Stimulated activated CD4-positive, alpha-beta T cell treated with anti-CD3 and anti-CD28 coated beads, Interleukin-2, amount 100 ng/mL, for 4 hours (primary cell): ENCODE measurements around the gene NR1H3.
"Not testable (repeated sequence)": the region's sequence is repeated elsewhere in the genome, so short reads cannot be mapped to it uniquely, and the experiment has no call there.

Source experiments
- DNase-seq: peaks from one replicate; pipeline ENCODE4 v3.0.0-alpha.2; 2020; ENCODE audit warnings: low read depth

The NR1H3 gene

DNA sequence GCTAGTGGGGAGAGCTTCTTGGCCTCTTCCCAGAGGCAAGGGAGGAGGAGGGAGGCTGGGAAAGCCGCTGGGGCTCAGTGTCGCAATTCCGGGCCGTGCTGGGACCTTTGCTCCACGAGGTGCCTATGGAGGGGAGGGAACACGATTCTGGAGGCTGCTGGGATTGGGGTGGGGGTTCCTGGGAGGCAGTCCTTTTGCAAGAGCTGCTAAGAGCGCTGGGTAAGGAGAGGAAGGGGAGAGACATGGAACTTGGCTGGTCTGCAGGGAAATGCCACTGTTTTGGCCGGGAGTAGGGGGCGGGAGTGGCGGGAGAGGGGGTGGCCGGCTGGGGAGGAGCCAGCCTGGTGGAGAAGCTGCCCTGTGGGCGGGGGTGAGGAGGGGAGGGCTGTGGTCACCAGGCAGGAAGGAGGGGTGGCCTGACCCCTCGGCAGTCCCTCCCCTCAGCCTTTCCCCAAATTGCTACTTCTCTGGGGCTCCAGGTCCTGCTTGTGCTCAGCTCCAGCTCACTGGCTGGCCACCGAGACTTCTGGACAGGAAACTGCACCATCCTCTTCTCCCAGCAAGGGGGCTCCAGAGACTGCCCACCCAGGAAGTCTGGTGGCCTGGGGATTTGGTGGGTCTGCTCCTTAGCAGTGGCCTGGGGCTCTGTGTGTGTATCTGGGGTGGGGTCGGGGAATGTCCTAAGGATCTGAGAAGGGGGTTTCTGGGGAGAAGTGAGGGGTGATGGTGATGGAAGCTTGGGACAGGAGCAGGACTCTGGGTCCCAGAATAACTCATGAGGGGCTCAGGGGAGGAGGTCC, at the start of gene NR1H3:
NR1H3 (plus strand) TSS at position 480 of the 800 bp plus-strand sequence. CDS start 1,221 bp downstream, outside the sequence.
- DNase-seq: no peak

DNA sequence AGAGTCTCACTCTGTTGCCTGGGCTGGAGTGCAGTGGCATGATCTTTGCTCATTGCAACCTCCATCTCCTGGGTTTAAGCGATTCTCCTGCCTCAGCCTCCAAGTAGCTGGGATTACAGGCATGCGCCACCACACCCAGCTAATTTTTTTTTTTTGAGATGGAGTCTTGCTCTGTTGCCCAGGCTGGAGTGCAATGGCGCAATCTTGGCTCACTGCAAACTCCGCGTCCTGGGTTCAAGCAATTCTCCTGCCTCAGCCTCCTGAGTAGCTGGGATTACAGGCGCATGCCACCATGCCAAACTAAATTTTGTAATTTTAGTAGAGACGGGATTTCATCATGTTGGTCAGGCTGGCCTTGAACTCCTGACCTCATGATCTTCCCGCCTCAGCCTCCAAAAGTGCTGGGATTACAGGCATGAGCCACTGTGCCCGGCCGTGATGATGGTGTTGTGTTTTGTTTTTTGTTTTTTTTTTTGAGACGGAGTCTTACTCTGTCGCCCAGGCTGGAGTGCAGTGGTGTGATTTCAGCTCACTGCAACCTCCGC, 49.7 kb upstream of the NR1H3 start:
- not testable (repeated sequence) for DNase-seq

DNA sequence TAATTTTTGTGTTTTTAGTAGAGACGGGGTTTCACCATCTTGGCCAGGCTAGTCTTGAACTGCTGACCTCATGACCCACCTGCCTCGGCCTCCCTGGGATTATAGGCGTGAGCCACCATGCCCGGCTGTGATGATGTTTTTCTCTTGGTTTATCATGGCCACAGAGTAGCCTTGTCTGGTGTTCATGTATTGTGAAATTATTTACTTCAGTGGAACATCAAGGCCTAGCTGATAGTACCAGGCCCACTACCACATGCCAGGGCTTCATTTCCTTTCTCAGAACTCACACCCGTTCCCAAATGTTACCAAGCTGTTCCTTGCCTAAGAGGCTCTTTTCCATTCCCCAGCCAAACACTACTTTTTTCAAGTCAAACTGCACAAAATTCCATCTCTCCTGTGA, 49.2 kb upstream of the NR1H3 start:
- no peak for DNase-seq

DNA sequence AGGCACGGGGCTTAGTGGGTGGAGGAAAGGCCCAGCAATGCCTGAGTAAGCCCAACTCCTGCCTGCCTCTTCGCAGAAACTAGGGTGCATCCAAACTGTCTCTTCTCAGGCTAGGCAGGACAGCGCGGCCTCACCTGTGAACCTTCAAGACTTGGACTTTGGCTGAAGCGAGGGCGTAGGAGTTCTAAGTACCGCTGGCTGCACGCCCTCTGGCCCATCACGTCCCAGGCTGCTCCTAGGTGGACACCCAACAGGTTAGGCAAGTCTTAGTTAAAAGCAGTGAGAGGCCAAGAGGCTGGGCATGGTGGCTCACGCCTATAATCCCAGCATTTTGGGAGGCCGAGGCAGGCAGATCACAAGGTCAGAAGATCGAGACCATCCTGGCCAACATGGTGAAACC, 44.9 kb upstream of the NR1H3 start:
- no peak for DNase-seq

DNA sequence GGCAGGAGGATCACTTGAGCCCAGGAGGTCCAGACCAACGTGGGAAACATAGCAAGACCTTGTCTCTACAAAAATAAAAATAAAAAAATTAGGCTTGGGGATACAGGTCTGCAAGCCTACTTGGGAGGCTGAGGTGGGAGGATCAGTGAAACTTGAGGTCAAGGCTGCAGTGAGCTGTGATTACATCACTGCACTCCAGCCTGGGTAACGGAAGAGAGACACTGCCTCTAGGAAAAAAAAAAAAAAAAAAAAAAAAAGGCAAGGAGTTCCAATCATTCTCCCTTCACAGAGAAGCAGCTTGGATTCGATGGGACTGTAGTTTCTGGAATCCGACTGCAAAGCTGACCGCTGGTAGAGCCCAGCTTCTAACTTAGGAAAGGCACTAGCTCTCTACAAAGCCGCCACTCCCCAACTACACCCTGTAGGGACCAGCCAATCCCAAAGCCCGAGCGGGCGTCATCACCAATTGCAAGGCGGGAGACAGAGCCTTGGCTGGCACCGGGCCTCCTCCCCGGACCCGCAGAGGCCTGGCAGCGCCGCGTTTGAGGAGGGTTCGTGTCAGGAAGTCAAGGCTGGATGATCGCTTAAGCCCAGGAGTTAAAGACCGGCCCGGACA, 43.7 kb upstream of the NR1H3 start:
- DNase-seq: peak; percentile 79

DNA sequence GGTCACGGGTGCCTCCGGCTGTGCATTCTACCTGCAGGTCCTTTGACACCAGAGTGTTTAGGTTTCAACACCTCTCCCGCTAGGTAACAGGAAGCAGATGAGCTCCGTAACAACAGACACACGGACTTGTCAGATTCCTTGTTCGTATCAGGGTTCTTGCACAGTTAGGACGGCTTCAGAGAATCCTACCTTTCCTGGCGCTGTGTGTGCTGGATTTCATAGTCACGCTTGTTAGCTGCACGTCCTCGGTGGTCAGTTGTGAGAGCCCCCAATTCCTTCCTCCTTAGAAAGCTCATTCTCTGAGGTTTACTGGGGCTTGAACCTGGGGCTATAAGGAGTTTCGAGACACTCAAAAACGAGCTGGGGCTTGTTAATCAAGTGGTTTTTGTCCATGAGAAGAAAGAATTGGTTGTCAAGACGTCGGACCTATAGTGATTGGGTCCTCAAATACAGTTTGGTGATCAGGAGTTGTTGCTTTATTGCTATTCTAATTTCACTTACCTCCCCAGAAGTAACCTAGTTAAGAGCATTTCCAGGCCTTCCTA, 42.4 kb upstream of the NR1H3 start:
- peak; percentile 29 for DNase-seq

DNA sequence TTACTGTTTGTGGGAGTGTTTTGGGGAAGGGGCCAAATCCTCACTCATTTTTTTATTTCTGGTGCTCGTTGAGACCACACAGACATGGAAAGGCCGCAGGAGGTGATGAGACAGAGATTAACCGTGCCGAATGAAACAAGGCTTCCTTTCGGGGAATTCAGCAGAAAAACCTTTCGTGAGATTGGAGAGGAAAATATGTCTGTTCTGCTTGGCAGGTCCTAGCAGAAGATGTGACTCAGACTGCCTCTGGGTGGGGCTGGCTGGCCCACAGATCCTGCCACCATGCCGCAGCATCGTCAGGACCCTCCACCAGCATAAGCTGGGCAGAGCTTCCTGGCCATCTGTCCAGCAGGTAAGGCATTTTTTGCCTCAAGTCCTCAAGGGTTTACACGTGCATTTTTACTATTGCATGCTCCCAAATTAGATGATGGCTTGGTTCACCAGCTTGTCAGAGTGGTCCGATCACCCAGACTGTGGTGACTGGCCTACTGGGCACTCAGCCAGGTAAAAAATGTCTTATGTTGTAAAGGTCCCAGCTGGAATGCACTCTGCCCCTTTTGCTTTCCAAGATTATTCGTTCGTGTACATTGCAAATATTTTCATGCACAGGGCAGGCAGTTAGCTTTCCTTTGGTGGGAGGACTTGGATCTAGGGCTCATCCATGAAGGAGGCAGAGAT, 41.5 kb upstream of the NR1H3 start:
- peak; percentile 72 for DNase-seq

DNA sequence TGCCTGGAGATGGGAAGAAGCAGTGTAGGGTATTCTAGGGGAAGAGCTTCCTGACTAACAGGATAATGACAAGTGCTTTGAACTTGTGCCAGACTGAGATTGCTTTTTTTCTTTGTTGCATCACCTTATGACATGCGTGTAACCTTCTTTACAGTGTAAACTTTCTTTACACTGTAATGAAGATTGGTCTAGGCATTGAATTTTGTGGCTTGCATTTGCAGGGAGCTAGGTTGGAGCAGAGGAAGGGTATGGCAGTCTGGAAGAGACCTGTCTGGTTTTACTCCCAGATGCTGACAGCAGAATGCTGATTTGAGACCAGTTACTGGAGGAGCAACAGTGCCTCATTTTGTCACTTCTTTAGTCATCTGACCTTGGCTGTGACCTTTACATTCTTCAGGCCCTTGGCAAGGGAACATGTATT, 37.4 kb upstream of the NR1H3 start:
- no peak for DNase-seq

DNA sequence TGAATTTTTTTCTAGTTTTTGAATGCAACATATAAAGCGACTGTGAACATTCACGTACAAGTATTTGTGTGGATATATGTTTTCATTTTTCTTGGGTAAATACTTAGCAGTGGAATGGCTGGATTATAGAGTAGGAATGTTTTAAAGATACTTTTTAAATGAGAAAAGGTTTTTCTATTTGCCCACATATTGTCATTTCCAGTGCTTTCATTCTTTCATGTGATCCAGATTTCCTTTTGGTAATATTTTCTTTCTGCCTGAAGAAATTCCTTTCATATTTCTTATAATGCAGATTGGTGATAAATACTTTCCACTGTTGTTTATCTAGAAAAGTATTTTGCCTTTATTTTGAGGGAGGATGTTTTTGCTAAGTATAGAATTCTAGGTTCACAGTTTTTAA, 35.1 kb upstream of the NR1H3 start:
- no peak for DNase-seq

DNA sequence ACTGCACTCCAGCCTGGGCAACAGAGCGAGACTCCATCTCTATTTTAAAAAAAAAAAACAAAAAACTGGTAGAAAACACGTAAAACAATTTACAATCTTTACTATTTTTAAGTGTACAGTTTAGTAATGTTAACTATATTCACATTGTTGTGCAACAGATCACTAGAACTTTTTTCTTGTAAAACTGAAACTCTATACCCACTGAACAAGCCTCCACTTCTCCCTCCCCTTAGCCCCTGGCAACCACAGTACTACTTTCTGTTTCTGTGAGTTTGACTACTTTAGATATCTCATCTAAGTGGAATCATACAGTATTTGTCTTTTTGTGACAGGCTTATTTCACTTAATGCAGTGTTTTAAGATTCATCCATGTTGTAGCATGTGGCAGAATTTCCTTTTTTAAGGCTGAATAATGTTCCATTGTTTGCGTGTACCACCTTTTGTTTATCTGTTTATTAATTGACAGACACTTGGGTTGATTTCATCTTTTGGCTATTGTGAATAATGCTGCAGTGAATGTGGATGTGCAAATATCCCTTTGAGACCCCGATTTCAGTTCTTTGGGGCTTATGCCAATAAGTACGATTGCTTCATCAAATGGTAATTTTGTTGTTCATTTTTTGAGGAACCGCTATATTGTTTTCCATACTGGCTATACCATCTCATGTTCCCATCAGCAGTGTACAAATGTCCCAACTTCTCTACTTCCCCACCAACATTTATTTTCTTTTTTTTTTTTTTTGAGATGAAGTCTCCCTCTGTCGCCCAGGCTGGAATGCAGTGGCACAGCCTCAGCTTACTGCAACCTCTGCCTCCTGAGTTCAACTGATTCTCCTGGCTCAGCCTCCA, 32.0 kb upstream of the NR1H3 start:
- DNase-seq: no peak

DNA sequence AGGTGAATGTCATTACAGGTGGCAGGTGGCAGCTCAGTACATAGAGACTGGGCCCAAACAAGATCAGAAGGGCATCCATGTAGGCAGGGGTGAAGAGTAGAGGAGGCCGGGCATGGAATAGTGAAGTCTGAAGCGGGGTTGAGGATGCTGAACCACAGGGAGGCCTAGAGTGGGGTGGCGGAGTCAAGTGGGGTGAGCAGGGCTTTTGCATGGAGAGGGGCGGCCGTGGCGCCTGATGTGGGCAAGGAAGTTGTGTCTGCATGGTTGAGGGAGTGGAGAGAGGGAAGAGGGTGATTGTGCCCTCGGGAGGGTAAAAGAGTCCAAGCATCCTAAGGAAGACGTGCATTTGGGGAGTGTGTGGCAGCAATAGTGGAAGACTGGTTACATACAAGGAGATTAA, 28.6 kb upstream of the NR1H3 start:
- DNase-seq: no peak

DNA sequence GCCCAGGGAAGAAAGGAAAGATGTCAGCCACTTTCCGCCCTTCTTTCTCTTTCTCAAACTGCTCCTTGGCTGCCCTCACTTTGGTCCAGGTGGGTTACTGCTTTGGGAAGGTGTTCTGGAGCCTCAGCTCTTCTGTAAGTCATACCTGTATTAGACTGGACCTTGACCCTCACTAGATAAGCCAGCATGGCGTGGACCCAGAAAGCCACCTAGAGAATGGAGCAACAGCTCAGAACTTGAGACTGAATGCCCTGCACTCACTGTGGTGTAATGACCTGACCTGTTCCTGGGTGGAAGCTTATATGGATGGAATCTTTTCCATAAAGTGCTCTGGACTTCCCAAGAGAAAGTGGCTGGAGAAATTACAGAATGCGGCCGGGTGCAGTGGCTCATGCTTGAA, 24.7 kb upstream of the NR1H3 start:
- no peak for DNase-seq

DNA sequence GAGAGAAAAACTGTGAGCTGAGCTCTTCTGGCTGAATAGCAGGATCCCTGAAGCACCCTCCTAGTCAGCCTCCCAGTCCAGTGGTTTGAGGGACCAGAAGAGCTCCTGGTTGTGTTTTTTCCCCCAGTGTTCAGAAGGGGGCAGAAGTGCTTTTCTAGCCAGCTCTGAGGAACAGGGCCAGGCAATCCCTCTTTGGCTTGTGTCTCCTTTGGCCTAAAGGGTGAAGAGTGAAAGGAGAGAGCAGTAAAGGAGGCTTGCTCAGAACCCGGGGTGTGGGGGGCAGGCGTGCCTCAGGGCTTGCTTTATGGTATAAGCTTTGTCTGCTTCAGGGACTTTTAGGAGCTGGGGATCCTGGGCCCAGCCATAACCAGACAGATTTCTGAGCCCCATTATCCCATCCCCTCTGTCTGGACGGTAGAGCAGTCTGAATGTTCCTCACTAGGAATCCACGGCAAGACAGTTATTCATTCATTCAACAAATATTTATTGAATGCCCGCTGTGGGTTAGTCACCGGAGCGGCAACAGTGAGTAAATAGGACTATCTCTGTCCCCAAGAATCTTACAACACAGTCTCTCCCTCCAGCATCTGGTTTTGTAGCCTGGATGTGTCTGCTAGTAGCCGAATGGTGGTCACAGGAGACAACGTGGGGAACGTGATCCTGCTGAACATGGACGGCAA, 23.7 kb upstream of the NR1H3 start:
- DNase-seq: no peak

DNA sequence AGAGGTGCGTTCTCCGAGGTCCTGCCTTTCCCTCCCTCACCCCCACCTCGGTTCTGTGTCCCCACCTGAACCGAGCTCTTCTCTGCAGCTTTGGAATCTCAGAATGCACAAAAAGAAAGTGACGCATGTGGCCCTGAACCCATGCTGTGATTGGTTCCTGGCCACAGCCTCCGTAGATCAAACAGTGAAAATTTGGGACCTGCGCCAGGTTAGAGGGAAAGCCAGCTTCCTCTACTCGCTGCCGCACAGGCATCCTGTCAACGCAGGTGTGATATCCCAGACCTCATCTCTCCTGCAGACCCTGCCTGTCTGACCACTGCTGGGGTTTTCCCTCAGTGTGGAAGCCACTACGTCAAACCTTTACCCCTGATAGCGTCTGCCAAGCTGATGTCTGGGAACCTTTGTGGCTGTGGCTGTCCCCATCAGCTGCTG, 23.1 kb upstream of the NR1H3 start:
- DNase-seq: peak; percentile 19

DNA sequence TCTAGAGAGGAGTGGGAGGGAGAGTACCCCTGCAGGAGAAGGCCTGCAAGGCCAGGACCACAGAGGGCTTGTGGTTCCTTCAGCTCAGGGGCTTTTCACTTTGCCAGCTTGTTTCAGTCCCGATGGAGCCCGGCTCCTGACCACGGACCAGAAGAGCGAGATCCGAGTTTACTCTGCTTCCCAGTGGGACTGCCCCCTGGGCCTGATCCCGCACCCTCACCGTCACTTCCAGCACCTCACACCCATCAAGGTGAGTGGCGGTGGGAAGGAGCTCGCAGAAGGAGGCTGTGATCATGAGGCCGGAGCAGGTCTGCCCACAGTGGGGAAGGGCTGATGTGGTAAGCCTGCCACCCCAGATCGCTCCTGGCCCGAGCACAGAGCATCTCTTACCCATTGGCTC, 22.6 kb upstream of the NR1H3 start:
- DNase-seq: no peak

DNA sequence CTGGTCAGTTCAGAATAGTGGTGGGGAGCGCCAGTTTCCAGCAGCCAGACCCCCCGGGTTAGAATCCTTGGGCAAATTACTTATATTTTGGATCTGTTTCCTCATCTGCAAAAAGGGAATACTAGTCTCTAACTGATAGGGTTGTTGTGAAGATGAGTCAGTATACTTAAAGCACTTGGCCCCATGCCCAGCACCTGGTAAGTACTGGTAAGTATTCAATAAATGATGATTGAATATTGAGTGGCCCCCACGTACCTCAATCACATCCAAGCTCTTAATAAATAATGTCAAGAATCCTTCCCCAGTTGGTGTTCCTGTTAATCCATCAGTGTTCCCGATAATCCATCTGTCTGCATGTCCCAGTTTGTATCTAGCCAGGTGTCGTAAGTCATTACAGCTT, 21.3 kb upstream of the NR1H3 start:
- no peak for DNase-seq

DNA sequence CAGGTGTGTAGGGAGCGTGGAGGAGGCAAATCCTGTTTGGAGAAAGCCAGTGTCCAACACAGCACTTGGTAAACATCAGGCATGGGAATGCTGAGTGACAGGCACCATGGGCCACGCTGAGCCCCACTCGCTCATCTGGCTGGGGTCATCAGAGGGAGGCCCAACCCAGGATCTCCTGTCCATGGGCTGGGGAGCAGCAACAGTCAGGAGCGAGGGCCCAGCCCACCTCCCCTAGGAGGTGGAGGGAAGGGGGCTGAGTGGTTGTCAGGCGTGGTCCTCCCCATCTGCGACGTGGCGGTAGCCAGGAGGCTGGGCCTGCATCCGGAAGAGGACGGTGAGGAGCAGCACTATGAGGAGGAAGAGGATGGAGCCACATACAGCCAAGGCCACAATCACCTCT, 17.9 kb upstream of the NR1H3 start:
- DNase-seq: no peak

DNA sequence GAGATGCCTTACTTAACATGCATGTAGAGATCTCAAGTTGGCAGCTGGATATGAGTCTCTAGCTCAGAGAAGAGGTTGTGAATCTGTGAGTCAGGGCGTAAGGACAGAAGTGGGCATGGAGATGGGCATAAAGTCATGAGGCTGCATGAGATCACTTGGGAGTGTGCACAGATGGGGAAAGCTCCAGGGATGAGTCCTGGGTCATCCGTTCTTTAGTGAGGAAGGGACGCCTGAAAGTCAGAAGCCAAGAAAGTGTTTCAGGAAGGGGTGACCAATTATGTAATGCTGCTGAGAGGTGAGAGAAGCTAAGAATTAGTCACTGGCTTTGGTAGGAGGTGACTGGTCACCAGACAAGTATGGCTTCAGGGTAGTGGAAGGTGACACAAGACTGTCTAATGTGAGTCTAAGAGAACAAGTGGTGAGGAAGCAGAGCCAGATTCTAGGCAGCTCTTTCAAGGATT, 15.9 kb upstream of the NR1H3 start:
- no peak for DNase-seq

DNA sequence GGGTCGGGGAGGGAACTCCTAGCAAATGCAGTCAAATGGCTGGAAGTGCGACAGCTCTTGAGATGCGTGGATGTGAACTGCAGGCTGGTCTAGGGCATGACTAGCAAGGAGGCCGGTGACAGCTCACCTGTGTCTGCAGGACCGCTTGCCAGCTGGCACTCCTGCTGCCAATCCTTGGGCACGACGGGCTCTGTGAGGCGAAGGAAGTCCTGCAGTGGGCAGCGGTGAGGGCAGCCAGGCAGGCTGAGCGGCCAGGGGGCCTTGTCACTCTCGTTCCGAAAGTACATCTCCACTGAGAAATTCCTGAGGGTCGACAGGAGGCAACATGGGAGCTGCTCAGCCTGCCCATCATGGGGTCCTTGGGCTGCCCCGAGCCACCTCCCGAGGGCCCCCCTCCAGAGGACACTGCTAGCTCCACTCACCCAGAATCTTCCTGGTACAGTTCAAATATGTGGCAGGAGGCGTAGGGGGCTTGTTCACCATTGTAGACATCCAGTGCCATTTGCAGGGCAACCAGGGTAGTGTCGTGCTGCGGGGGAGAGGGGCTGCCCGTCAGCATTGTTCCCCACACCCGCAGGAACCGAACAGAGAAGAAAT, 15.1 kb upstream of the NR1H3 start:
- DNase-seq: no peak

DNA sequence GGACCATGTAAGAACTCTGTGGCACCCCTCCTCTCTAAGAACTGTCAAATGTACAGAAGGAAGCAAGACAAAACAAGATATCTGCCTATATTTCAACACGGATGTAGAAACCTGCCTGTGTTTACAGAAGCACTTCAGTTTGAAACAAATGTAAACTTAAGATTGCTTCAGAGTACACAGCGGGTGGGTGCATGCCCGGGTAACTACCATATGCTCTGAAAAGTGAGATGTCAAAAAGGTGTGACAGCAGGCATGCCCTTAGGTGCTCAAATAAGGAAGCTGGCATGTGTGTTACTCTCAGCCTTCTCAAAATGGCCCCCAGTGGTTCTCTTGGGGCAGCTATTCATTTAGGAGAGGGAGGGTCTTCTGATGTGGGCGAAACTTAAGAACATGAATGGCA, 14.3 kb upstream of the NR1H3 start:
- DNase-seq: no peak
